Caco-2 (cell line): ENCODE data around the gene RELCH. TPM values are rescaled to one million over a fixed set of nuclear protein-coding genes. Genes with fewer than 3 reads are reported as not detected.

Experiments
- BruUV-seq: library from RNA; stranded (reverse); fragments of 400-500 nt; replicated peaks from 2 replicates; lab custom pipeline; 2021; lab: Mats Ljungman, UMichigan
- CTCF ChIA-PET: fragments of 300-600 bp; sonication (Branson Sonifier 250); formaldehyde crosslinking; loops from one replicate; lab custom pipeline; 2022; ENCODE audit warnings: antibody characterized with exemption; lab: Charles Lee
- POLR2A ChIA-PET: fragments of 300-600 bp; sonication (Branson Sonifier 250); formaldehyde crosslinking; loops from one replicate; lab custom pipeline; 2022; ENCODE audit warnings: antibody characterized with exemption; lab: Charles Lee
- DNase-seq, 2 experiments: peaks; one replicate each; pipeline versions ENCODE4 v3.0.0 to v3.0.0-alpha.2; 2020 to 2022
- H3K27me3 ChIP-seq: replicated peaks from 2 replicates; pipeline ENCODE4 v1.6.0; 2011; ENCODE audit warnings: low read length; ENCODE audit not compliant: control insufficient read depth, insufficient read depth
- H3K36me3 ChIP-seq: 2 replicates; pipeline ENCODE4 v1.5.1; 2011; ENCODE audit warnings: low read length; ENCODE audit not compliant: control insufficient read depth, insufficient read depth
- H3K4me1 ChIP-seq: fragments of 250-450 bp; sonication (Bioruptor Pico); 2 replicates; pipeline ENCODE4 v1.5.1; 2020; ENCODE audit warnings: mild to moderate bottlenecking
- H3K4me3 ChIP-seq: 2 replicates; pipeline ENCODE4 v1.5.1; 2011; ENCODE audit warnings: low read depth, mild to moderate bottlenecking, control low read depth, low read length
- H3K9me3 ChIP-seq: fragments of 250-450 bp; sonication (Bioruptor Pico); 2 replicates; pipeline ENCODE4 v1.5.1; 2020; ENCODE audit warnings: mild to moderate bottlenecking, moderate library complexity
- H3K27ac Mint-ChIP-seq: one replicate; pipeline ENCODE4 v1.8.0; 2022; ENCODE audit warnings: mixed read lengths; ENCODE audit not compliant: unreplicated experiment
- H3K27me3 Mint-ChIP-seq: one replicate; pipeline ENCODE4 v1.8.0; 2022; ENCODE audit warnings: mixed read lengths; ENCODE audit not compliant: insufficient read depth, unreplicated experiment
- H3K36me3 Mint-ChIP-seq: one replicate; pipeline ENCODE4 v1.8.0; 2022; ENCODE audit warnings: mild to moderate bottlenecking, mixed read lengths; ENCODE audit not compliant: insufficient read depth, unreplicated experiment
- H3K4me1 Mint-ChIP-seq: one replicate; pipeline ENCODE4 v1.8.0; 2022; ENCODE audit warnings: low read depth, mixed read lengths; ENCODE audit not compliant: unreplicated experiment
- H3K4me3 Mint-ChIP-seq: one replicate; pipeline ENCODE4 v1.8.0; 2022; ENCODE audit warnings: mild to moderate bottlenecking, moderate library complexity, mixed read lengths; ENCODE audit not compliant: unreplicated experiment
- H3K9me3 Mint-ChIP-seq: one replicate; pipeline ENCODE4 v1.8.0; 2022; ENCODE audit warnings: mixed read lengths; ENCODE audit not compliant: unreplicated experiment
- CTCF ChIP-seq, 2 experiments: fragments of 200-600 bp in 1 of 2; IDR thresholded peaks; 1 replicate in 1 of 2; 2 replicates in 1 of 2; pipeline versions ENCODE4 v1.5.1 to v1.8.0; 2011 to 2022; ENCODE audit warnings: antibody characterized with exemption in 1 of 2, control low read depth in 1 of 2, inconsistent platforms in 1 of 2, low read depth in 1 of 2, low read length in 1 of 2, mild to moderate bottlenecking in 1 of 2, moderate library complexity in 1 of 2; ENCODE audit not compliant: insufficient read depth in 1 of 2, severe bottlenecking in 1 of 2, unreplicated experiment in 1 of 2
- intact Hi-C: fragments of 100-400 bp; cut with micrococcal nuclease; formaldehyde crosslinking; loops from one replicate; pipeline ENCODE4 v1.10.0; 2022; ENCODE audit not compliant: unreplicated experiment
- total RNA-seq: library from RNA; stranded (reverse); gene quantifications from 2 replicates; pipeline ENCODE4 v1.2.3, GENCODE V29; 2022

The RELCH gene
- total RNA-seq, 1 experiment from 2014 or later, result 16.8 TPM

GRCh38 chr18:62245177-62245576 lies 58.1 kb downstream of the RELCH start:
- no TSS peak for BruUV-seq
- intact Hi-C loops, result no loop called here
- ChIA-PET POLR2A (no interaction called here), CTCF (no interaction called here)
- no peaks in the 10 kb centered on the region for H3K4me1 ChIP-seq
- no peaks in the 10 kb centered on the region for H3K36me3 ChIP-seq
- Mint-ChIP-seq H3K4me1 (no peaks in the 10 kb centered on the region), H3K36me3 (peaks cover 4% of the 10 kb centered on the region), H3K9me3 (no peaks in the 10 kb centered on the region), H3K4me3 (no peak overlapping the region), H3K27ac (no peak overlapping the region), H3K27me3 (no peaks in the 10 kb centered on the region)
- DNase-seq, result no peak
- no peaks in the 10 kb centered on the region for H3K27me3 ChIP-seq
- no peaks in the 10 kb centered on the region for H3K9me3 ChIP-seq
- no peak for TF ChIP-seq CTCF (IDR thresholded peaks at IDR 0.05; ENCODE audit: insufficient read depth in 1 of 2, low read depth in 1 of 2, low read length in 1 of 2, severe bottlenecking in 1 of 2, unreplicated experiment in 1 of 2)
- H3K4me3 ChIP-seq, result no peak overlapping the region

- H3K36me3 ChIP-seq, result no peaks in the 10 kb centered on the region
- no peaks in the 10 kb centered on the region for H3K9me3 Mint-ChIP-seq
- H3K4me1 Mint-ChIP-seq, result no peaks in the 10 kb centered on the region
- no peak overlapping the region for H3K4me3 ChIP-seq
- no peak overlapping the region for H3K27ac Mint-ChIP-seq
- no peak overlapping the region for H3K4me3 Mint-ChIP-seq
- no peaks in the 10 kb centered on the region for H3K4me1 ChIP-seq
- no TSS peak for BruUV-seq
- TF ChIP-seq CTCF (IDR thresholded peaks at IDR 0.05; ENCODE audit: insufficient read depth in 1 of 2, low read depth in 1 of 2, low read length in 1 of 2, severe bottlenecking in 1 of 2, unreplicated experiment in 1 of 2), result peak in 1 of 2 experiments; percentile 13
- H3K9me3 ChIP-seq, result no peaks in the 10 kb centered on the region
- no peak for DNase-seq
- ChIA-PET CTCF (no interaction called here), POLR2A (no interaction called here)
- H3K27me3 Mint-ChIP-seq, result no peaks in the 10 kb centered on the region
- peaks cover 4% of the 10 kb centered on the region for H3K36me3 Mint-ChIP-seq
- no peaks in the 10 kb centered on the region for H3K27me3 ChIP-seq
- intact Hi-C loops, result no loop called here
Measured at GRCh38 chr18:62245699-62246098, 58.6 kb downstream of the RELCH start.

DNA sequence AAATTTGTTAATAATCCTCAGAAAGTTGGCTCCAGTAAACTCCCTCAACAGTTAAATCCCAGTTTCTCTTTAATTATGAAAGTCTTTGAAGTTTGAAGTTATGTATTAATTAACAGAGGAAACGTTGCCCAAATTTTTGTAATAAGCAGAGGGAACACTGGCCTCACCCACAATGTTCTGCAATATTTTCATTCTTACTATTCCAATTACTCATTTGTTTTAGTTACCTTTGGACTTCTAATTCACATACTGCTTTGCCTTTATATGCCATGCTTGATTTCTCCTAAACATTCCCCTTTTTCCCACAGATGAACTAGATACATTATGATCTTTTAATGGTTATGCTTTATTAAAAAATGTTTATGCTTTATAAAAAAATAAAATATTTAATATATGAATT lies 61.3 kb downstream of the RELCH start:
- Mint-ChIP-seq H3K27ac (no peak overlapping the region), H3K4me1 (no peaks in the 10 kb centered on the region), H3K36me3 (no peaks in the 10 kb centered on the region), H3K4me3 (no peak overlapping the region), H3K9me3 (no peaks in the 10 kb centered on the region), H3K27me3 (no peaks in the 10 kb centered on the region)
- POLR2A ChIA-PET, result no interaction called here
- Histone ChIP-seq H3K36me3 (no peaks in the 10 kb centered on the region), H3K4me1 (no peaks in the 10 kb centered on the region), H3K9me3 (no peaks in the 10 kb centered on the region), H3K4me3 (no peak overlapping the region), H3K27me3 (no peaks in the 10 kb centered on the region)
- CTCF ChIA-PET, result interaction anchor here (1.5 kb wide), 1 partner anchor 67 kb away, joined by 4 read pairs; no protein-coding TSS in a partner anchor
- no peak for TF ChIP-seq CTCF (IDR thresholded peaks at IDR 0.05; ENCODE audit: insufficient read depth in 1 of 2, low read depth in 1 of 2, low read length in 1 of 2, severe bottlenecking in 1 of 2, unreplicated experiment in 1 of 2)
- BruUV-seq, result no TSS peak
- DNase-seq, result no peak
- intact Hi-C loops, result no loop called here
